GOT3 (cell line): ENCODE data around the gene STRN4.

ENCODE experiments used
- DNase-seq: peaks from one replicate; lab custom pipeline; 2025; ENCODE audit warnings: mixed read lengths; lab: John Stamatoyannopoulos, UW

The STRN4 gene

GRCh38 chr19:46744005-46744691 lies 2.1 kb downstream of the STRN4 start:
- DNase-seq = no peak

DNA sequence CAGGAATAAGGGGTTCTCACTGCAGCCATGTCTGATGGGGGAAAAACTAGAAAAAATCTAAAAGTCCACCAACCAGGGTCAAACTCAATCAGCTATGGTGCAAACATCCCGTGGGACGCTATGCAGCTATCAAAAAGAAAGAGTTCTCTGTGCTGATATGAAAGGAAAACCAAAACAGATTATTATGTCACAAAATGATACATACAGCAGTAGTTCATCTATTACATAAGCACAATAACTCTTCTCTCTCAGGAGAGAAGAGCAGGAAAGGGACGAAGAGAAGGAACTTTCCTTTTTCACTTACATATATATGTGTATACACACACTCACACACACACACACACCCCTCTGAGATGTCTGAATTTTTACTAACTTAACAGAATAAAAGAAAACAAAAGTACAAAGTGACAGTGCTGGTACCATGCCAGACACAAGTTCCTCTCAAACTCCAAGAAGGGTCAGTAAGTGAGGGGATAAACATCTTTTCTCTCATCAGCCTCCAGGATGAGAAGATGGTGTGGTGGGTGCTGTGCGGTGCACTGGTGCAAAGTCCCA lies 3.2 kb downstream of the STRN4 start:
- DNase-seq = no peak

DNA sequence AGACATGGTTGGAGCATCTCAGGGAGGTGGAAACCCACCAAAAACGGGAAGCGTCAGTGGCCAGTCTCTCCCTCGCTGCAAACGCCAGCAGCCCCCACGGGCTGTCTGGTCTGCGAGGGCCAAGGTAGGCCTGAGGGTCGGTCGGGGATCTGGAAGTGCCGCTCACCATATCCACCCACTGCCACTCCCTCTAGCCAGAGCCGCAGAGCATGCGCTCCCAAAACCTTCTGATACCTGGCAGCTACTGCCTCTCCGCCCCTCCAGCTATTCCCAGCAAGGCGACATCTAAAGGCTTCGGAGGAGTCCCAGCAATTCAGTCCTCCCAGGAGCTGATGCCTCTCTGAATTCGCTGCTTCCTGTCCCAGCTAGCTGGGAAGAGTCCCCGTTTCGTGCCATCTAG lies 4.8 kb downstream of the STRN4 start:
- no peak for DNase-seq

GRCh38 chr19:46739290-46739771 lies 6.9 kb downstream of the STRN4 start:
- DNase-seq = no peak

GRCh38 chr19:46737761-46738171 lies 8.5 kb downstream of the STRN4 start:
- DNase-seq = no peak

GRCh38 chr19:46737298-46737654 lies 9.0 kb downstream of the STRN4 start:
- no peak for DNase-seq

DNA sequence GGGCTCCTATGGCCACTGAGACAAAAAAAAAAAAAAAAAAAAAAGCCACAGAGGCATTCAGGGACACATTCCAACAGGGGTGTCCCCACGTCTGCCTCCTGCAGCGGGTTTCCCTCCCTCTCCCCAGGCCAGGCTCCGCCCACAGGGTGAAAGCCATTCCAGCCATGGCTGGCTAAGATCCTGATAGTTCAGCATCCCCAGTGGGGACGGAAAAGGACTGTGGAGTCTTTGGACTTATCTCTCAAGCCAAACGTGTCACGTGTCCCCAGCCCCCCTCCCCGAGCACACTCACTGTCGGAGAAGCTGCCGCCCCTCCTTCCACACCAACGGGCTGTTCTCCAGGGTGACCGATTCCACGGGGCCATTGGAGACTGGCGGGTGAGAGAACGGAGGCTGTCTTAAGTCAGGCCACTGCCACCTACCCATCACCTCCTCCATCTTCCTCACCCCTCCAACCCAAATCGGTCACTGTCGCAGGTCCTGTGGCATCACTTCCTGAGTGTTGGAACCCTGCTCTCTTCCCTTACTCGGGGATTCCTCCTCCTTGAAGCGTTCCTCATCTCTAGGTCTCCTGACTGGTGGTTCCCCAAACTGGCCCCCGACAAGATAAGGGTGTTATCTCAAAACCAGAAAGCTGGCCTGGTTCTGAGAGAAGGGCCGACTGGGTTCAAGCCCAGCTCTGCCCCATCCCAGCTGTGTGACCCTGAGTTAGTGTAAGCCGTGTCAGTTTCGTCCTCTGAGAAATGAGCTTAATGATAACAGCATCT lies 9.5 kb downstream of the STRN4 start:
- no peak for DNase-seq

DNA sequence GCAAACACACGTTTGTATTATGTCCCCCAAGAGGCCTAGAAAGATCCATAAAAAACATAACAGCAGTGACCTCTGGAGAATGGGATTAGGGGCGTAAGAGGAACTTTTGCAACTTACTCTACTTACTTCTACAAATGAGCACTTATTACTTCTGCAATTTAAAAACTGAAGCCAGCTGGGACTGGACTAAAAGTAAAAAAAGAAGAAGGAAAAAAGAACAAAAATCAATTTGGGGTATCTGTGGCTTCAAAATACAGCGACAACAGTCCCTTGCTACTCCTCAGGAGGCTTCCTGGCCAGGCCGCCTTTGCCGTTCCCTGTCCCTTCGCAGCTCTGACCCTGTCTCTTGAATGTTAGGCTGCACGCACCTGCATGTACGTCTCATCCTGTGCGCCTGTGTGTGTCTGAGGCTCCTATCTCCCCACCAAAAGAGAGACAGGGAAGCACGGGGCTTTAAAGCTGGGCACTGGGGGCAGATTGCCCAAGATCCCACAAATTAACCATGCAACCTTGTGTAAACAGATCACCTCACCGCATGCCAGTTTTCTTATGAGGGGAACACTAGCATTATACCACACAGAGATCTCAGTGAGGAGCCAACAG lies 12.5 kb downstream of the STRN4 start:
- no peak for DNase-seq

- no peak for DNase-seq
These were observed 13.1 kb downstream of the STRN4 start for GRCh38 chr19:46732966-46733689.

GRCh38 chr19:46732172-46732938 lies 13.9 kb downstream of the STRN4 start:
- no peak for DNase-seq

DNA sequence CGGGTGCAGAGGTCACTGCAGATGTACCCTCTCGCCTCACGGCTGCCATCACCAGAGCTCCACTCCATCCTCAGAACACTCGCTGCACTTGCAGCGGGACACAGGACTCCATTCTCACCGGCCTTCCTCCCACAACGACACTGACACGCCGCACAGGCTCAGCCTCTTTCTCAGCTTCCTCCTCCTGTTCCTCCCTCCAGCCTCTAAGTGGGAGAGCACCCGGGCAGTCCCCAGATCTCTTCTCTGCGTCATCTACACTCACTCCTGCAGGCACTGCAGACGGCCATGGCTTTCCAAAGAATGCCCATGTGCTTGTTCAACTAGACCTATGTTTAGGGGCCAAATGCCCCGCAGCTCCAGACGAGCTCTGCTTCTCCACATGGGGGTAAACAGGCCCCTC lies 14.7 kb downstream of the STRN4 start:
- DNase-seq = no peak

DNA sequence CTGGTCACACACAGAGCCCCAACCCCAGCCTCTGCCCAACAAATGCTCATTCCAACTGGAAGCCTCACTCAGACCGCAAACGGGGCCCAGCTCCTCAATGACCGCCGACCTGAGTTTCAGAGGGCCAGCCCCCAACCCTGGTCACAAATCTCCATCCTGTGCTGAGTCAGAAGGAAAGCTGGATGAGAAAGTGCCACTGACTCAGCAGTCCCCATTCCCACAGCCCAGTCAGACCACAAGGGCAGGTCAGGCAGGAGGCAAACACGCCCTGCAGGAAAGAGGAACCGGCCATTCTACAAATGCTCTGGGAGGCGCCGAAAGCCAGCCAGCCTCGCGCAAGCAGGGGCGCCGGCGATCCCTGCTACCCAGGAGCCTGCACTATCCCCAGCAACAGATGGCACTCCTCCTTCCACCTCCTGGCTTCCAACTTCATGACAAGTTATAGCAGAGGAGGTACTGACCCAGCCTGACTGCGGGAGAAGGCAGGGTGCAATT lies 15.2 kb downstream of the STRN4 start:
- DNase-seq = no peak

DNA sequence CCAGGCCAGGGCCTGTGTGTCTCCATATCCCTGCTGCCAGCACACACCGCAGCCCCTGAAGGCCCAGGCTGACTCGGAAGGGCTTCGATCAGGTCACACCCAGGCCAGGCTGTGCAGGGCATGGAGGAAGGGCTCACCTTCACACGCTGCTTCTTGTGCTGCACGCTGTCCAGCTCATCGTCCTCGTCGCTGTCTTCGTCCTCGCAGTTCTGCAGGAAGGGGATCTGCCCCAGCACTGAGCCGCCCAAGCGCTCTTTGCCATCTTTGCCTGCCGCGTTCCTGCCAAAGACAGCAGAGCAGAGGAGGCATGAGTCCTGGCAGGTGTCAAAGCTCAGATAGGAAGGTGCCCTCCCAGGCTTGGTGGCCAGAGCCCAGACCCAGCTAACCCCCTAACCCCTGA lies 15.7 kb downstream of the STRN4 start:
- DNase-seq = no peak

DNA sequence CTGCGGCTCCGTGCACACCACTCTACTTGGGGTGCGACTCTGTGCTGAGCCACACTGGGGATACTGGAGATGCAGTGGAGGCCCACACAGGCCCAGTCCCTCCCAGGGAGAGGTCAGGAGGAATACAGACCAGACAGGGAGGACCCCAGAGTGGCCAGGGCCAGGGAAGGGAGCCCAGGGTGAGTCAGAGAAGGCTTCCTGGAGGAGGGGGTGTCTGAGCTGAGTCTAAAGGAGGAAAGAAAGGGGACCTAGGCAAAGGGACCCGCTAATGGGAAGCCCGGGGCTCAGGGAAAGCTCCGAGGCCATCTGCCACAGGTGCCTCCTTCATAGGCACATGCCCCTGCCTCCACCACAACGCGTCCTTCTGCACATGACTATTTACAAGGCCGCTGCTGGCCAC lies 16.1 kb downstream of the STRN4 start:
- DNase-seq = no peak

DNA sequence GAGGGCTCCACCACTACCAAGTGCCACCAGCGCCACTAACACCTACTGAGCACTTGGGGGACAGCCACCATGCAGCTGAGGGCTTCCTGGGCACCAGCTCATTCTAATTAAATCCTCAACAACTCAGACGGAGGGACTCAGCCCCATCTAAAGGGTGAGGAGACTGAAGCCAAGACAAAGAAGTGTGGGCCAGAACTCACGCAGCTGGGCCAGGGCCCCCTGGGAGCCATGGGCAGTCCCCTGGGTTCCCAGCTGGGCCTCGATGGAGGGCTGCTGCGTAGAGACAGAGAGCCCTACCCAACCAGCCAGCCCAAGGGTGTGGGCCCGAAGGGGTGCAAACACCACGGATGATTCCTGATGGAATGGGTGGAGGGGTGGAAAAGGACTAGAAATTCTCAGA lies 16.6 kb downstream of the STRN4 start:
- DNase-seq = no peak

- DNase-seq = no peak
These were observed 17.4 kb downstream of the STRN4 start for GRCh38 chr19:46728693-46729339.

DNA sequence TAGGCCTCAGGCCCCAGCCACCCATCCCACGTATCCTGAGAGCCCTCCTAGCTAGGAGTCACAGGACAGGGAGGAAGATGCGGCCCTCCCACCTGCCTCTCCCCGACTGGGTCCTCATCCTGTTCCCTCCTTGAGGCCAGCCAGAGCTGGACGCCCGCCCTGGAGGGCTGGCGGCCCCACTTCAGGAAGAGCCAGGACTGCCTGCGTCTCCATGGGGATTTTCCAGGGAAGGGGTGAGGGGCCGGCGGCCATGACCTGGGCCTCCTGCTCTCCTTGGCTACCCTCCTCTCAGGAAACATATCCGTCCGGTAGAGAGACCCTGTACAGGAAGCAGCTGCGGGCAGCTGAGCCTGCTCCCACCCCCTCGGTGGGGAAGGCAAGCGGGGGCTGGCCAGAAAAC lies 18.0 kb downstream of the STRN4 start:
- no peak for DNase-seq

DNA sequence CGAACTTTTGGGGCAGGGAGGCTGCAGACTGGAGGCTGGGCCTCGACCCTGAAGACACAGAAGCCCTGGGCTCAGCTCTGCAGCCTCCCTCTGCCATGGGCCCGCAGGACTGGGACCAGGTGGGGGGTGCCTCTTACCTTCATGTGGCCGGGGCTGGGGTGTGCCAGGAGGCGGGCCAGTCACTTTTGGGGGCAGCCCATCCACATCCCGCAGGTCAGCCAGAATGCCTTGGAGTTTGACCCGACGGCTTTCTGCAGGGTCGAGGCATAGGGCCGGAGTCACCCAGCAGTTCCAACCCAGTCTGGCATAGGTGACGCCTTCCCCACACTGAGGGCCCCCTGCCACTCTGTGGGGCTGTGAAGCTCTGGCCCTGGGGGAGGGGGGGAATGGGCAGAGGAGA lies 18.5 kb downstream of the STRN4 start:
- DNase-seq = no peak

DNA sequence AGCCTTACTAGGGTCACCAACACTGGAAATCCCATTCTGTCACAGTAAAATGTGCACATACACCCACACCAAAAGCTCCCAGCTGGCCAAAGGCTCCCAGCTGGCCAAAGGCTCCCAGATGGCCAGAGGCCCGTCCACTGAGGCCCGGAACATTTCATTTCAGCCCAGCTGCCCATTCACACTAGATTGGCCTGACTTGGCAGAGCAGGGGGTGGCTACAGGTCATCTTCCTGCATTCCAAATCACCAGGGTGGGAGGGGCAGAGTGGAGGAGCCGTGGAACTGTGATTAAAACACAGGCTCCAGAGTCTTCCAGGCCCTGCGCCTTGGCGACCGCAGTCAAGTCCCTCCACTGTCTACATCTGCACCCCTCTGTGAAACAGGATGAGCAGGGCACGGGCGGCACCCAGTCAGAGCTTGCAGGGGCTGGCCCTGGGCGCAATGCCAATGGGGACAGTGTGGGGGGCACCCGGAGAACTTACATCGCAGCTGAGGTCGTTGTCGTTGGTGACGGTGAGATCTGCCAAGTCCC lies 19.2 kb downstream of the STRN4 start:
- DNase-seq = no peak

- no peak for DNase-seq
These were observed 19.7 kb downstream of the STRN4 start for GRCh38 chr19:46726551-46726950.
